HUES48 (cell line): Measurements from ENCODE around the gene AKT3.
A peak's percentile ranks its signal among the peaks of the same experiment; 100 is the strongest.

ENCODE experiments used
- H3K27ac ChIP-seq: one replicate; pipeline ENCODE4 v1.7.0; 2013; ENCODE audit warnings: low read depth, low read length, inconsistent platforms
- H3K27me3 ChIP-seq: 2 replicates; pipeline ENCODE4 v1.6.1; 2013; ENCODE audit warnings: mild to moderate bottlenecking, low read length; ENCODE audit not compliant: control insufficient read depth, insufficient read depth
- H3K36me3 ChIP-seq: 2 replicates; pipeline ENCODE4 v1.6.1; 2013; ENCODE audit warnings: low read length; ENCODE audit not compliant: control insufficient read depth, insufficient read depth
- H3K4me1 ChIP-seq: 2 replicates; pipeline ENCODE4 v1.6.1; 2013; ENCODE audit warnings: mild to moderate bottlenecking, low read length; ENCODE audit not compliant: control insufficient read depth, insufficient read depth
- H3K4me3 ChIP-seq: 2 replicates; pipeline ENCODE4 v1.5.1; 2013; ENCODE audit warnings: mild to moderate bottlenecking, low read depth, low read length
- H3K9ac ChIP-seq: 2 replicates; pipeline ENCODE4 v1.6.1; 2013; ENCODE audit warnings: mild to moderate bottlenecking, low read depth, low read length, moderate library complexity
- H3K9me3 ChIP-seq: 2 replicates; pipeline ENCODE4 v1.6.1; 2013; ENCODE audit warnings: low read length; ENCODE audit not compliant: control insufficient read depth, insufficient read depth

Gene AKT3

GRCh38 chr1:243733670-243734307 lies 116.3 kb downstream of the AKT3 start:
- Histone ChIP-seq H3K9ac (no peak overlapping the region), H3K36me3 (no peaks in the 10 kb centered on the region), H3K27ac (no peak overlapping the region), H3K27me3 (no peaks in the 10 kb centered on the region), H3K4me1 (peaks cover 58% of the 10 kb centered on the region), H3K9me3 (peaks cover 6% of the 10 kb centered on the region), H3K4me3 (no peak overlapping the region)

- Histone ChIP-seq H3K9ac (no peak overlapping the region), H3K27me3 (no peaks in the 10 kb centered on the region), H3K4me1 (peaks cover 46% of the 10 kb centered on the region), H3K9me3 (peaks cover 6% of the 10 kb centered on the region), H3K4me3 (no peak overlapping the region), H3K27ac (peak overlapping the region; percentile 88), H3K36me3 (no peaks in the 10 kb centered on the region)
These were observed 117.4 kb downstream of the AKT3 start for GRCh38 chr1:243732637-243733036.

- Histone ChIP-seq H3K27me3 (no peaks in the 10 kb centered on the region), H3K4me1 (peaks cover 41% of the 10 kb centered on the region), H3K36me3 (no peaks in the 10 kb centered on the region), H3K4me3 (no peak overlapping the region), H3K9ac (no peak overlapping the region), H3K9me3 (peaks cover 6% of the 10 kb centered on the region), H3K27ac (peak overlapping the region; percentile 88)
These were observed 117.9 kb downstream of the AKT3 start for GRCh38 chr1:243731974-243732625.

GRCh38 chr1:243731301-243731891 lies 118.6 kb downstream of the AKT3 start:
- peak overlapping the region; percentile 40 for H3K27ac ChIP-seq
- H3K4me1 ChIP-seq = peaks cover 39% of the 10 kb centered on the region
- no peak overlapping the region for H3K4me3 ChIP-seq
- no peaks in the 10 kb centered on the region for H3K27me3 ChIP-seq
- H3K36me3 ChIP-seq = no peaks in the 10 kb centered on the region
- peaks cover 6% of the 10 kb centered on the region for H3K9me3 ChIP-seq
- H3K9ac ChIP-seq = no peak overlapping the region

- Histone ChIP-seq H3K27ac (peak overlapping the region; percentile 27), H3K9me3 (peaks cover 6% of the 10 kb centered on the region)
These were observed 119.4 kb downstream of the AKT3 start for GRCh38 chr1:243730487-243731150.

GRCh38 chr1:243729956-243730355 lies 120.1 kb downstream of the AKT3 start:
- Histone ChIP-seq H3K36me3 (no peaks in the 10 kb centered on the region), H3K4me1 (peaks cover 29% of the 10 kb centered on the region), H3K4me3 (no peak overlapping the region), H3K27ac (peak overlapping the region; percentile 27), H3K9me3 (peaks cover 6% of the 10 kb centered on the region), H3K9ac (no peak overlapping the region), H3K27me3 (no peaks in the 10 kb centered on the region)

More at GRCh38 chr1:243730487-243731150, 119.4 kb downstream of the AKT3 start:
- Histone ChIP-seq H3K36me3 (no peaks in the 10 kb centered on the region), H3K27me3 (no peaks in the 10 kb centered on the region), H3K4me1 (peaks cover 31% of the 10 kb centered on the region), H3K4me3 (no peak overlapping the region), H3K9ac (no peak overlapping the region)

GRCh38 chr1:243727503-243728203 lies 122.4 kb downstream of the AKT3 start:
- Histone ChIP-seq H3K9ac (no peak overlapping the region), H3K4me3 (no peak overlapping the region)

GRCh38 chr1:243726806-243727502 lies 123.1 kb downstream of the AKT3 start:
- Histone ChIP-seq H3K9me3 (peaks cover 6% of the 10 kb centered on the region), H3K9ac (no peak overlapping the region), H3K4me3 (no peak overlapping the region), H3K36me3 (no peaks in the 10 kb centered on the region), H3K27ac (no peak overlapping the region), H3K4me1 (peaks cover 20% of the 10 kb centered on the region), H3K27me3 (no peaks in the 10 kb centered on the region)

More at GRCh38 chr1:243727503-243728203, 122.4 kb downstream of the AKT3 start:
- peaks cover 6% of the 10 kb centered on the region for H3K9me3 ChIP-seq
- H3K27ac ChIP-seq = no peak overlapping the region
- no peaks in the 10 kb centered on the region for H3K27me3 ChIP-seq
- no peaks in the 10 kb centered on the region for H3K36me3 ChIP-seq
- peaks cover 23% of the 10 kb centered on the region for H3K4me1 ChIP-seq

- Histone ChIP-seq H3K27ac (no peak overlapping the region), H3K4me1 (peaks cover 13% of the 10 kb centered on the region; the same call in 1 of the 2 replicates), H3K9me3 (peaks cover 6% of the 10 kb centered on the region), H3K9ac (no peak overlapping the region), H3K4me3 (no peak overlapping the region), H3K27me3 (no peaks in the 10 kb centered on the region), H3K36me3 (no peaks in the 10 kb centered on the region)
These were observed 124.2 kb downstream of the AKT3 start for GRCh38 chr1:243725846-243726245.

GRCh38 chr1:243725075-243725474 lies 125.0 kb downstream of the AKT3 start:
- no peak overlapping the region for H3K4me3 ChIP-seq
- no peaks in the 10 kb centered on the region for H3K27me3 ChIP-seq
- peaks cover 2% of the 10 kb centered on the region; the same call in 1 of the 2 replicates for H3K9me3 ChIP-seq
- H3K9ac ChIP-seq = no peak overlapping the region
- H3K36me3 ChIP-seq = no peaks in the 10 kb centered on the region
- no peak overlapping the region for H3K27ac ChIP-seq
- peaks cover 13% of the 10 kb centered on the region; the same call in 1 of the 2 replicates for H3K4me1 ChIP-seq
